Calu3 (cell line): ENCODE data around the gene SLC17A6. TPM values are rescaled to one million over a fixed set of nuclear protein-coding genes. Genes with fewer than 3 reads are reported as not detected.

ENCODE experiments used
- Bru-seq: library from RNA; stranded (reverse); fragments of 400-500 nt; gene quantifications from one replicate; lab custom pipeline; 2021; lab: Mats Ljungman, UMichigan
- BruChase-seq, 2 experiments: library from RNA; stranded (reverse); fragments of 400-500 nt; gene quantifications; one replicate each; lab custom pipeline; 2021; lab: Mats Ljungman, UMichigan
- BruUV-seq: library from RNA; stranded (reverse); fragments of 400-500 nt; replicated peaks from 2 replicates; lab custom pipeline; 2021; lab: Mats Ljungman, UMichigan
- CTCF ChIA-PET: fragments of 300-600 bp; sonication (Branson Sonifier 250); formaldehyde crosslinking; loops from one replicate; lab custom pipeline; 2022; ENCODE audit warnings: antibody characterized with exemption; lab: Charles Lee
- DNase-seq: peaks from one replicate; pipeline ENCODE4 v3.0.0; 2022
- H3K27ac Mint-ChIP-seq: one replicate; pipeline ENCODE4 v1.8.0; 2022; ENCODE audit warnings: mixed read lengths; ENCODE audit not compliant: unreplicated experiment
- H3K27me3 Mint-ChIP-seq: one replicate; pipeline ENCODE4 v1.8.0; 2022; ENCODE audit warnings: mixed read lengths; ENCODE audit not compliant: unreplicated experiment
- H3K36me3 Mint-ChIP-seq: one replicate; pipeline ENCODE4 v1.8.0; 2022; ENCODE audit warnings: mild to moderate bottlenecking, moderate library complexity, mixed read lengths; ENCODE audit not compliant: insufficient read depth, unreplicated experiment
- H3K4me1 Mint-ChIP-seq: one replicate; pipeline ENCODE4 v1.8.0; 2022; ENCODE audit warnings: mild to moderate bottlenecking, low read depth, mixed read lengths; ENCODE audit not compliant: unreplicated experiment
- H3K4me3 Mint-ChIP-seq: one replicate; pipeline ENCODE4 v1.8.0; 2022; ENCODE audit warnings: mild to moderate bottlenecking, low read depth, moderate library complexity, mixed read lengths; ENCODE audit not compliant: unreplicated experiment
- H3K9me3 Mint-ChIP-seq: one replicate; pipeline ENCODE4 v1.8.0; 2022; ENCODE audit warnings: low read depth, mixed read lengths; ENCODE audit not compliant: unreplicated experiment
- CTCF ChIP-seq: fragments of 200-600 bp; IDR thresholded peaks from one replicate; pipeline ENCODE4 v1.8.0; 2022; ENCODE audit warnings: antibody characterized with exemption; ENCODE audit not compliant: unreplicated experiment
- intact Hi-C: fragments of 100-400 bp; cut with micrococcal nuclease; formaldehyde crosslinking; loops from one replicate; pipeline ENCODE4 v1.10.0; 2022; ENCODE audit not compliant: unreplicated experiment
- long read RNA-seq: library from polyadenylated mRNA; stranded (forward); transcript quantifications from one replicate; pipeline ENCODE4 v2.0.0, GENCODE V29; 2022
- total RNA-seq: library from RNA; stranded (reverse); gene quantifications from 2 replicates; pipeline ENCODE4 v1.2.3, GENCODE V29; 2022

The SLC17A6 gene
- not detected in 2 replicates for total RNA-seq
- not detected for Bru-seq, nascent RNA
- BruChase-seq, experiment 1, labeled RNA remaining after a 6-hour chase, result not detected
- percentile 2 among the genes with signal in this experiment for BruChase-seq, experiment 2, labeled RNA remaining after a 2-hour chase
- long read RNA-seq, result 0 reads

GRCh38 chr11:22337596-22338485 is at the start of gene SLC17A6:
TSS of gene SLC17A6 (plus strand) at chr11:22338381. CDS start at chr11:22338534, 153 bp downstream.
- no TSS peak for BruUV-seq
- CTCF ChIA-PET, result no interaction called here
- Mint-ChIP-seq H3K36me3 (no peaks in the 10 kb centered on the region), H3K27me3 (peaks cover 62% of the 10 kb centered on the region), H3K4me1 (peaks cover 11% of the 10 kb centered on the region), H3K27ac (no peak within 1 kb of the TSS), H3K4me3 (no peak within 1 kb of the TSS), H3K9me3 (no peaks in the 10 kb centered on the region)
- DNase-seq, result peak; percentile 32
- intact Hi-C loops, result no loop called here
- TF ChIP-seq CTCF, result no peak

GRCh38 chr11:22302368-22302767 is 35.8 kb upstream of the SLC17A6 start:
- intact Hi-C loops, result no loop called here
- CTCF ChIA-PET, result no interaction called here
- DNase-seq, result no peak
- Mint-ChIP-seq H3K9me3 (no peaks in the 10 kb centered on the region), H3K36me3 (no peaks in the 10 kb centered on the region), H3K4me1 (peaks cover 8% of the 10 kb centered on the region), H3K27me3 (peaks cover 13% of the 10 kb centered on the region), H3K4me3 (no peak overlapping the region), H3K27ac (no peak overlapping the region)
- no TSS peak for BruUV-seq
- no peak for TF ChIP-seq CTCF

- DNase-seq, result no peak
- no peak for TF ChIP-seq CTCF
- intact Hi-C loops, result loop anchor here (1.0 kb wide), 3 partner anchors 59 to 1656 kb away; no protein-coding TSS in a partner anchor
- H3K27ac Mint-ChIP-seq, result no peak overlapping the region
- H3K27me3 Mint-ChIP-seq, result peaks cover 13% of the 10 kb centered on the region
- peaks cover 8% of the 10 kb centered on the region for H3K4me1 Mint-ChIP-seq
- no peaks in the 10 kb centered on the region for H3K9me3 Mint-ChIP-seq
- CTCF ChIA-PET, result interaction anchor here (0.9 to 1.9 kb wide), 2 partner anchors 134 to 135 kb away, joined by 4 to 7 read pairs; no protein-coding TSS in a partner anchor
- no peaks in the 10 kb centered on the region for H3K36me3 Mint-ChIP-seq
- no peak overlapping the region for H3K4me3 Mint-ChIP-seq
- no TSS peak for BruUV-seq
Observed at GRCh38 chr11:22304337-22304961, 33.7 kb upstream of the SLC17A6 start.

GRCh38 chr11:22317656-22318055 is 20.5 kb upstream of the SLC17A6 start:
- intact Hi-C loops, result no loop called here
- no TSS peak for BruUV-seq
- no peak for TF ChIP-seq CTCF
- no peak for DNase-seq
- Mint-ChIP-seq H3K9me3 (peaks cover 3% of the 10 kb centered on the region), H3K4me3 (no peak overlapping the region), H3K27me3 (peaks cover 22% of the 10 kb centered on the region), H3K4me1 (no peaks in the 10 kb centered on the region), H3K27ac (no peak overlapping the region), H3K36me3 (no peaks in the 10 kb centered on the region)
- CTCF ChIA-PET, result interaction anchor here (0.9 kb wide), 1 partner anchor 269 kb away, joined by 6 read pairs; no protein-coding TSS in a partner anchor
